Measurements from ENCODE around the gene SDR42E1. TPM values are rescaled to one million over a fixed set of nuclear protein-coding genes. Genes with fewer than 3 reads are reported as not detected.
"Not testable (repeated sequence)": the region's sequence is repeated elsewhere in the genome, so short reads cannot be mapped to it uniquely, and the experiment has no call there.

Gene SDR42E1
- total RNA-seq, 1 donor from 2014 or later, result 0.41 TPM

- FAIRE-seq (no peak), DNase-seq (ENCODE audit: low spot score in 2 of 2) (no peak)
These were observed 4.1 kb downstream of the SDR42E1 start for GRCh38 chr16:82007189-82007588.

- DNase-seq (ENCODE audit: low spot score in 2 of 2) (no peak), FAIRE-seq (no peak)
These were observed 5.2 kb downstream of the SDR42E1 start for GRCh38 chr16:82006036-82006435.

- no peak for FAIRE-seq
- DNase-seq (ENCODE audit: low spot score in 2 of 2), result no peak
These were observed 6.0 kb downstream of the SDR42E1 start for GRCh38 chr16:82005027-82005830.

GRCh38 chr16:82004601-82005000 is 6.7 kb downstream of the SDR42E1 start:
- no peak for FAIRE-seq

GRCh38 chr16:82002831-82003230 is 8.4 kb downstream of the SDR42E1 start:
- DNase-seq (ENCODE audit: low spot score in 2 of 2) (no peak), FAIRE-seq (no peak)

More at GRCh38 chr16:82004601-82005000, 6.7 kb downstream of the SDR42E1 start:
- no peak for DNase-seq (ENCODE audit: low spot score in 2 of 2)

GRCh38 chr16:81997738-81998137 is 13.5 kb downstream of the SDR42E1 start:
- FAIRE-seq, result no peak
- DNase-seq (ENCODE audit: low spot score in 2 of 2), result no peak

- DNase-seq (ENCODE audit: low spot score in 2 of 2) (no peak), FAIRE-seq (no peak)
These were observed 14.4 kb downstream of the SDR42E1 start for GRCh38 chr16:81996664-81997509.

GRCh38 chr16:81995651-81996050 is 15.6 kb downstream of the SDR42E1 start:
- DNase-seq (ENCODE audit: low spot score in 2 of 2) (no peak), FAIRE-seq (no peak)

- FAIRE-seq (no peak), DNase-seq (ENCODE audit: low spot score in 2 of 2) (no peak)
These were observed 16.8 kb downstream of the SDR42E1 start for GRCh38 chr16:81994485-81994884.

- FAIRE-seq (no peak), DNase-seq (ENCODE audit: low spot score in 2 of 2) (no peak)
These were observed 18.4 kb downstream of the SDR42E1 start for GRCh38 chr16:81992859-81993258.

GRCh38 chr16:81987706-81988105 is 23.6 kb downstream of the SDR42E1 start:
- FAIRE-seq (no peak), DNase-seq (ENCODE audit: low spot score in 2 of 2) (no peak)

- FAIRE-seq, result no peak
These were observed 24.1 kb downstream of the SDR42E1 start for GRCh38 chr16:81987121-81987520.

GRCh38 chr16:81977335-81977942 is 33.8 kb downstream of the SDR42E1 start:
- not testable (repeated sequence) for FAIRE-seq; DNase-seq (ENCODE audit: low spot score in 2 of 2)

More at GRCh38 chr16:81987121-81987520, 24.1 kb downstream of the SDR42E1 start:
- no peak for DNase-seq (ENCODE audit: low spot score in 2 of 2)

GRCh38 chr16:81975637-81976036 is 35.6 kb downstream of the SDR42E1 start:
- FAIRE-seq, result no peak

GRCh38 chr16:81973737-81974136 is 37.5 kb downstream of the SDR42E1 start:
- DNase-seq (ENCODE audit: low spot score in 2 of 2) (no peak), FAIRE-seq (no peak)

More at GRCh38 chr16:81975637-81976036, 35.6 kb downstream of the SDR42E1 start:
- no peak for DNase-seq (ENCODE audit: low spot score in 2 of 2)

- FAIRE-seq, result no peak
- no peak for DNase-seq (ENCODE audit: low spot score in 2 of 2)
These were observed 39.4 kb downstream of the SDR42E1 start for GRCh38 chr16:81971853-81972252.

GRCh38 chr16:81967358-81967757 is 43.9 kb downstream of the SDR42E1 start:
- FAIRE-seq (no peak), DNase-seq (ENCODE audit: low spot score in 2 of 2) (no peak)

GRCh38 chr16:81964808-81965207 is 46.5 kb downstream of the SDR42E1 start:
- FAIRE-seq (no peak), DNase-seq (ENCODE audit: low spot score in 2 of 2) (no peak)

GRCh38 chr16:81956213-81956948 is 54.9 kb downstream of the SDR42E1 start:
- FAIRE-seq, result no peak
- DNase-seq (ENCODE audit: low spot score in 2 of 2), result no peak

- no peak for DNase-seq (ENCODE audit: low spot score in 2 of 2)
- FAIRE-seq, result no peak
These were observed 59.7 kb downstream of the SDR42E1 start for GRCh38 chr16:81951564-81951963.
